ENCODE results near the gene FSTL1. TPM values are rescaled to one million over a fixed set of nuclear protein-coding genes. Genes with fewer than 3 reads are reported as not detected.

Gene FSTL1
- total RNA-seq, 1 experiment from 2014 or later = 20.7 TPM

DNA sequence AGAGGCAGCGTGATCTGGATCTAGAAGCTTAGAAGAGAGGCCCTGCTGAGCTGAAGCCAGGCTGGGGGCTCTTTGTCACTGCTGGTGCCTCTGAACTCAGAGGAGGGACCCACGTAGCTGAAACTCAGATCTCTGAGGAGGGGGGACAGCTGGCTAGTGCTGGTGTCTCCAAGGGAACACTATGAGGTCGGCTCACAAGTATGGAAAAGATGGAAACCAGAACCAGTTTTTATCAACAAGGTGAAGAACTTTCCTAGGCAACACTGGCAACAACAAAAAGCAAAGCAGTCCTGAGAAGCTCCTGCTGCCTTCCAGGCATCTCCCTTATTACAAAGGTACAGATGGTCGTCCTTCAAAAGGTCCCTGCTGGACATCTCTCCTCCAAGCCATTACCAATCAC lies 27.0 kb upstream of the FSTL1 start:
- Histone ChIP-seq H3K27me3 (ENCODE audit: insufficient read depth, low read length) (no peaks in the 10 kb centered on the region), H3K36me3 (ENCODE audit: control insufficient read depth in 1 of 2, insufficient read depth in 2 of 2, low read length in 2 of 2) (no peaks in the 10 kb centered on the region), H3K4me1 (ENCODE audit: control insufficient read depth in 1 of 2, insufficient read depth in 2 of 2, low read length in 2 of 2) (no peaks in the 10 kb centered on the region), H3K9me2 (ENCODE audit: insufficient read depth) (no peaks in the 10 kb centered on the region), H3K4me3 (replicated peaks in 1 of 2; ENCODE audit: low read depth in 1 of 2, low read length in 2 of 2) (no peak overlapping the region), H3K9ac (ENCODE audit: low read length) (no peak overlapping the region), H3K4me2 (ENCODE audit: low read length) (no peak overlapping the region), H4K20me1 (ENCODE audit: insufficient read depth) (no peaks in the 10 kb centered on the region), H3K27ac (ENCODE audit: low read depth, low read length) (no peak overlapping the region), H3K79me2 (ENCODE audit: insufficient read depth, low read length) (no peaks in the 10 kb centered on the region), H2AFZ (ENCODE audit: low read depth, low read length, poor library complexity, severe bottlenecking) (no peak overlapping the region), H3K9me3 (ENCODE audit: control insufficient read depth in 1 of 2, insufficient read depth in 1 of 2, low read depth in 1 of 2, low read length in 2 of 2) (no peaks in the 10 kb centered on the region)
- RAD21 ChIA-PET (ENCODE audit: low non-redundant PET in 1 of 2, low total read pairs in 2 of 2, uncharacterized antibody in 2 of 2, unreplicated experiment in 2 of 2) = no interaction called here
- TF ChIP-seq CBX3 (IDR thresholded peaks at IDR 0.05; ENCODE audit: low read depth) (no peak), ZFX (IDR thresholded peaks at IDR 0.05) (no peak)
- ATAC-seq (no peak), DNase-seq (ENCODE audit: low read depth, low spot score) (no peak)
- intact Hi-C loops (cut with micrococcal nuclease) = no loop called here
- CTCF ChIA-PET = no interaction called here
- no TSS peak for BruUV-seq (replicated peaks)
- POLR2A ChIA-PET = no interaction called here

DNA sequence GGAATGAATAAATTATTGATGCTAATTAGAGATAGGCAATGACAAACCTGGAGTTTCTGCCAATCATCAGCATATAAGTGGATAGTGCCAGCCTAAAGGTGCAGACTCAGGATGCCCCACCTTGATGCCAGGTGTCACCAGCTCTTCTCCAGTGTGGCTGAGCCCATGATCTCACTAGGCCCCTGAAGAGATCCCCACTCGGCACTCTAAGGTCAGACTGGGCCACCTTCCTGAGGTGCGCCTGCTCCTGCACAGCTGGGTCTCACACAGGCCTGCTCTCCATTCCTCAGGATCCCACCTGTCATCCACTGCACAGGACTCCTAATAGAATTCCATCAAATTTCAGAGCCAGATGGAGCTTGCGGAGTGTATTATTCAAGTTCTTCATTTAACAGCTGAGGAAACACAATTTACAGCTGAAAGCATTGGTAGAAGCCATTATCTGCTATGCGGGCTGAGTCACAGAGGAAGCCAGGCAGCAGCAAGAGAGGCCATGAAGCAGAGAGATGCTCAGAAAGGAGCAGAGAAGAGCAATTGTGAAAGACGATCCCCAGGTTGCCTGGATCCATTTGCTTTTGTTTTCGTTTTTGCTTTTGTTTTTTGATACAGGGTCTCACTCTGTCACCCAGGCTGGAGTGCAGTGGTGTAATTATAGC lies 25.1 kb upstream of the FSTL1 start:
- Histone ChIP-seq H3K4me1 (ENCODE audit: control insufficient read depth in 1 of 2, insufficient read depth in 2 of 2, low read length in 2 of 2) (peaks cover 0 to 15% of the 10 kb centered on the region in 2 experiments; a peak in 2 of 4 replicates), H3K27me3 (ENCODE audit: insufficient read depth, low read length) (no peaks in the 10 kb centered on the region), H3K9me2 (ENCODE audit: insufficient read depth) (no peaks in the 10 kb centered on the region), H3K4me2 (ENCODE audit: low read length) (no peak overlapping the region), H3K36me3 (ENCODE audit: control insufficient read depth in 1 of 2, insufficient read depth in 2 of 2, low read length in 2 of 2) (no peaks in the 10 kb centered on the region), H2AFZ (ENCODE audit: low read depth, low read length, poor library complexity, severe bottlenecking) (no peak overlapping the region), H3K4me3 (replicated peaks in 1 of 2; ENCODE audit: low read depth in 1 of 2, low read length in 2 of 2) (no peak overlapping the region), H3K79me2 (ENCODE audit: insufficient read depth, low read length) (no peaks in the 10 kb centered on the region), H3K9ac (ENCODE audit: low read length) (no peak overlapping the region), H3K9me3 (ENCODE audit: control insufficient read depth in 1 of 2, insufficient read depth in 1 of 2, low read depth in 1 of 2, low read length in 2 of 2) (no peaks in the 10 kb centered on the region), H4K20me1 (ENCODE audit: insufficient read depth) (no peaks in the 10 kb centered on the region), H3K27ac (ENCODE audit: low read depth, low read length) (no peak overlapping the region)
- POLR2A ChIA-PET = no interaction called here
- CTCF ChIA-PET = no interaction called here
- intact Hi-C loops (cut with micrococcal nuclease) = no loop called here
- no TSS peak for BruUV-seq (replicated peaks)
- RAD21 ChIA-PET (ENCODE audit: low non-redundant PET in 1 of 2, low total read pairs in 2 of 2, uncharacterized antibody in 2 of 2, unreplicated experiment in 2 of 2) = no interaction called here
- DNase-seq (ENCODE audit: low read depth, low spot score) = no peak
- no peak for ATAC-seq
- TF ChIP-seq EZH2 (IDR thresholded peaks at IDR 0.05) (no peak), EZH2phosphoT487 (IDR thresholded peaks at IDR 0.05; ENCODE audit: borderline replicate concordance) (no peak), RAD21 (IDR thresholded peaks at IDR 0.05; ENCODE audit: low read depth) (no peak), SRF (IDR thresholded peaks at IDR 0.05; ENCODE audit: low read depth) (no peak), SIN3A (IDR thresholded peaks at IDR 0.05; ENCODE audit: low read depth) (no peak), ZNF274 (IDR thresholded peaks at IDR 0.05; ENCODE audit: low read depth, low read length) (no peak), FOSL1 (IDR thresholded peaks at IDR 0.05; ENCODE audit: low read depth) (no peak), ELF1 (IDR thresholded peaks at IDR 0.05; ENCODE audit: borderline replicate concordance, low read depth) (no peak)
- TF ChIP-seq, protein P1, sequence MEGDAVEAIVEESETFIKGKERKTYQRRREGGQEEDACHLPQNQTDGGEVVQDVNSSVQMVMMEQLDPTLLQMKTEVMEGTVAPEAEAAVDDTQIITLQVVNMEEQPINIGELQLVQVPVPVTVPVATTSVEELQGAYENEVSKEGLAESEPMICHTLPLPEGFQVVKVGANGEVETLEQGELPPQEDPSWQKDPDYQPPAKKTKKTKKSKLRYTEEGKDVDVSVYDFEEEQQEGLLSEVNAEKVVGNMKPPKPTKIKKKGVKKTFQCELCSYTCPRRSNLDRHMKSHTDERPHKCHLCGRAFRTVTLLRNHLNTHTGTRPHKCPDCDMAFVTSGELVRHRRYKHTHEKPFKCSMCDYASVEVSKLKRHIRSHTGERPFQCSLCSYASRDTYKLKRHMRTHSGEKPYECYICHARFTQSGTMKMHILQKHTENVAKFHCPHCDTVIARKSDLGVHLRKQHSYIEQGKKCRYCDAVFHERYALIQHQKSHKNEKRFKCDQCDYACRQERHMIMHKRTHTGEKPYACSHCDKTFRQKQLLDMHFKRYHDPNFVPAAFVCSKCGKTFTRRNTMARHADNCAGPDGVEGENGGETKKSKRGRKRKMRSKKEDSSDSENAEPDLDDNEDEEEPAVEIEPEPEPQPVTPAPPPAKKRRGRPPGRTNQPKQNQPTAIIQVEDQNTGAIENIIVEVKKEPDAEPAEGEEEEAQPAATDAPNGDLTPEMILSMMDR (IDR thresholded peaks at IDR 0.05 in 2 of 3, conservative IDR thresholded peaks at IDR 0.05 in 1 of 3; ENCODE audit: borderline replicate concordance in 1 of 3, insufficient read depth in 1 of 3, low read depth in 2 of 3, low read length in 2 of 3) = no peak
- TF ChIP-seq, protein P2, sequence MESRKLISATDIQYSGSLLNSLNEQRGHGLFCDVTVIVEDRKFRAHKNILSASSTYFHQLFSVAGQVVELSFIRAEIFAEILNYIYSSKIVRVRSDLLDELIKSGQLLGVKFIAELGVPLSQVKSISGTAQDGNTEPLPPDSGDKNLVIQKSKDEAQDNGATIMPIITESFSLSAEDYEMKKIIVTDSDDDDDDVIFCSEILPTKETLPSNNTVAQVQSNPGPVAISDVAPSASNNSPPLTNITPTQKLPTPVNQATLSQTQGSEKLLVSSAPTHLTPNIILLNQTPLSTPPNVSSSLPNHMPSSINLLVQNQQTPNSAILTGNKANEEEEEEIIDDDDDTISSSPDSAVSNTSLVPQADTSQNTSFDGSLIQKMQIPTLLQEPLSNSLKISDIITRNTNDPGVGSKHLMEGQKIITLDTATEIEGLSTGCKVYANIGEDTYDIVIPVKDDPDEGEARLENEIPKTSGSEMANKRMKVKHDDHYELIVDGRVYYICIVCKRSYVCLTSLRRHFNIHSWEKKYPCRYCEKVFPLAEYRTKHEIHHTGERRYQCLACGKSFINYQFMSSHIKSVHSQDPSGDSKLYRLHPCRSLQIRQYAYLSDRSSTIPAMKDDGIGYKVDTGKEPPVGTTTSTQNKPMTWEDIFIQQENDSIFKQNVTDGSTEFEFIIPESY (IDR thresholded peaks at IDR 0.05; ENCODE audit: extremely low read depth, insufficient replicate concordance, low read length) = no peak
- TF ChIP-seq, protein P3, sequence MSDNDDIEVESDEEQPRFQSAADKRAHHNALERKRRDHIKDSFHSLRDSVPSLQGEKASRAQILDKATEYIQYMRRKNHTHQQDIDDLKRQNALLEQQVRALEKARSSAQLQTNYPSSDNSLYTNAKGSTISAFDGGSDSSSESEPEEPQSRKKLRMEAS (IDR thresholded peaks at IDR 0.05) = no peak

All from HCT116 (cell line).